Activated CD4-positive, alpha-beta memory T cell treated with anti-CD3 and anti-CD28 coated beads for 36 hours (primary cell): ENCODE data around the gene NDUFAF8. TPM values are rescaled to one million over a fixed set of nuclear protein-coding genes. Genes with fewer than 3 reads are reported as not detected.

ENCODE experiments used
- CTCF ChIA-PET: fragments of 350-600 bp; sonication (Branson Sonifier 250); formaldehyde crosslinking; loops from one replicate; lab custom pipeline; 2021; ENCODE audit warnings: antibody characterized with exemption, inconsistent platforms; lab: Charles Lee
- POLR2A ChIA-PET: fragments of 350-600 bp; sonication (Branson Sonifier 250); formaldehyde crosslinking; loops from one replicate; lab custom pipeline; 2021; ENCODE audit warnings: antibody characterized with exemption; lab: Charles Lee
- DNase-seq: peaks from one replicate; pipeline ENCODE4 v3.0.0-alpha.2; 2020
- H3K27ac Mint-ChIP-seq: one replicate; pipeline ENCODE4 v1.8.0; 2021; ENCODE audit warnings: mixed read lengths
- H3K27me3 Mint-ChIP-seq: one replicate; pipeline ENCODE4 v1.8.0; 2021; ENCODE audit warnings: mixed read lengths
- H3K36me3 Mint-ChIP-seq: one replicate; pipeline ENCODE4 v1.8.0; 2021; ENCODE audit warnings: mixed read lengths
- H3K4me1 Mint-ChIP-seq: one replicate; pipeline ENCODE4 v1.8.0; 2021; ENCODE audit warnings: low read depth, mixed read lengths
- H3K4me3 Mint-ChIP-seq: one replicate; pipeline ENCODE4 v1.8.0; 2021; ENCODE audit warnings: mild to moderate bottlenecking, mixed read lengths
- H3K9me3 Mint-ChIP-seq: one replicate; pipeline ENCODE4 v1.8.0; 2021; ENCODE audit warnings: mixed read lengths
- intact Hi-C: fragments of 100-400 bp; cut with micrococcal nuclease; formaldehyde crosslinking; loops from one replicate; pipeline ENCODE4 v1.15.1; 2023
- total RNA-seq, 2 experiments: library from RNA; stranded (reverse); gene quantifications; one replicate each; pipeline ENCODE4 v1.2.3, GENCODE V29; 2021

Gene NDUFAF8
- total RNA-seq, 2 experiments from 2014 or later = 49.8 to 55.9 TPM

DNA sequence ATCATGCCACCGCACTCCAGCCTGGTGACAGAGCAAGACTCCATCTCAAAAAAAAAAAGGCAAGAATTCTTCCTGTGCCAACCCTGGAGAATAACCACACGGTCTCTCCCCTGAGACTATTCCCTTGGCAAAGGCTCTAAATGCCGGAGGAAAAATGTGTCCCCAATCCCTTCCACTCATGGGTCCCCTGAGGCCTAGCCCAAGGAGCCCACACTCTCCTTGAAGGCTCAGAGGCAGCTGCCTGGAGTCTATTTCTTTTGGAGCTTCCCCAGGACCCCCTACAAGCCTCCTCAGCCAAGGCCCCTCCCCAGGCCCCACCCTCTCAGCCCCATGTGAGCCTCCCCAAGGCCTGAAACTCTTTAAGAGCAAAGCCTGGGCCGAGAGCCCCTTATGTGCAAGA lies 33.0 kb upstream of the NDUFAF8 start:
- ChIA-PET POLR2A (no interaction called here), CTCF (no interaction called here)
- Mint-ChIP-seq H3K27me3 (no peaks in the 10 kb centered on the region), H3K27ac (no peak overlapping the region), H3K4me3 (no peak overlapping the region), H3K36me3 (no peaks in the 10 kb centered on the region), H3K9me3 (no peaks in the 10 kb centered on the region), H3K4me1 (no peaks in the 10 kb centered on the region)
- no peak for DNase-seq
- intact Hi-C loops = no loop called here

- H3K27me3 Mint-ChIP-seq = no peaks in the 10 kb centered on the region
- H3K4me1 Mint-ChIP-seq = no peaks in the 10 kb centered on the region
- ChIA-PET POLR2A (no interaction called here), CTCF (no interaction called here)
- intact Hi-C loops = no loop called here
- H3K27ac Mint-ChIP-seq = no peak overlapping the region
- H3K36me3 Mint-ChIP-seq = no peaks in the 10 kb centered on the region
- H3K9me3 Mint-ChIP-seq = no peaks in the 10 kb centered on the region
- no peak overlapping the region for H3K4me3 Mint-ChIP-seq
- no peak for DNase-seq
Observed at GRCh38 chr17:81206657-81207056, 32.5 kb upstream of the NDUFAF8 start.

GRCh38 chr17:81207610-81208581 lies 31.2 kb upstream of the NDUFAF8 start:
- H3K36me3 Mint-ChIP-seq = no peaks in the 10 kb centered on the region
- no peak overlapping the region for H3K4me3 Mint-ChIP-seq
- POLR2A ChIA-PET = no interaction called here
- intact Hi-C loops = no loop called here
- H3K27me3 Mint-ChIP-seq = no peaks in the 10 kb centered on the region
- no peak for DNase-seq
- no peaks in the 10 kb centered on the region for H3K9me3 Mint-ChIP-seq
- H3K27ac Mint-ChIP-seq = no peak overlapping the region
- H3K4me1 Mint-ChIP-seq = no peaks in the 10 kb centered on the region
- CTCF ChIA-PET = no interaction called here

DNA sequence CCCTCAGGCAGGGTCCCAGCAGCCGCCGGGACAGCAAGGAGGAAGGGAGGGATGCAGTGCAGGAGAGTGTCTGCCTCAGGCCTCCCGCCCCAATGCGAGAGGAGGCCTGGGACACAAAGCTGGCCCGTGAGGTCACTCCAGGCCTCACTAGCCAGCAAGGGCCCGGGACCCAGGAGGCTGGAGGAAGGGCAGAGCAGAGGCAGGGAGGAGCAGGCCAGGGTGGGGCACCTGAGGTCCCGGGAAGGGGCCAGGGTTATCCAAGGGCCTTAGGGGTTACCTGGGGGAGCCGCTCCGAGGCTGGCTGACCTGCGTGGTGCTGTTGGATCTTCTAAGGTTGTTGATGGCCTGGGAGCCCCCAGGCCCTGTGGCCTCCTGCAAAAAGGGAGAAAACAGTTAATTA lies 30.5 kb upstream of the NDUFAF8 start:
- Mint-ChIP-seq H3K4me1 (no peaks in the 10 kb centered on the region), H3K27ac (no peak overlapping the region), H3K36me3 (no peaks in the 10 kb centered on the region), H3K4me3 (no peak overlapping the region), H3K27me3 (no peaks in the 10 kb centered on the region), H3K9me3 (no peaks in the 10 kb centered on the region)
- CTCF ChIA-PET = no interaction called here
- POLR2A ChIA-PET = no interaction called here
- no peak for DNase-seq
- intact Hi-C loops = no loop called here

DNA sequence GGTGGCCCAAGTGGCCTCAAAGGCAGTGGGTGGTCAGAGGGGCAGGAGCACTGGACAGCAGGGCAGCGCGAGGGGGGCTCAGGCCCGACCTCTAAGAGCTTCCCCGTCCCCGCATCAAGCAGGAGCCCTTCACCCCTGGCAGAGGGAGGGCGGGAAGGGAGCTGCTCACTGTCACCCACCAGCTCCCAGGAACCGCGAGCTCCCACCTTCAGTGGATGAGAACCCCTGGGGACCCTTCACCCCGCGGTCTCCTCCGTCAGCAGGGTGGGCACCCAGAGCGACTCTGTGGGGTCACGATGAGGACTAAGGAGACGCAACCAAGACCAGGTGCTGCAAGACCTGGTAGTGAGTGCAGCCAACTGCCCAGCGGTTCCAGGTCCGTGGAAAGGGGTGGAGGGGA lies 30.0 kb upstream of the NDUFAF8 start:
- no peak for DNase-seq
- Mint-ChIP-seq H3K9me3 (no peaks in the 10 kb centered on the region), H3K4me3 (no peak overlapping the region), H3K27me3 (no peaks in the 10 kb centered on the region), H3K4me1 (no peaks in the 10 kb centered on the region), H3K36me3 (no peaks in the 10 kb centered on the region), H3K27ac (no peak overlapping the region)
- ChIA-PET POLR2A (no interaction called here), CTCF (no interaction called here)
- intact Hi-C loops = no loop called here

DNA sequence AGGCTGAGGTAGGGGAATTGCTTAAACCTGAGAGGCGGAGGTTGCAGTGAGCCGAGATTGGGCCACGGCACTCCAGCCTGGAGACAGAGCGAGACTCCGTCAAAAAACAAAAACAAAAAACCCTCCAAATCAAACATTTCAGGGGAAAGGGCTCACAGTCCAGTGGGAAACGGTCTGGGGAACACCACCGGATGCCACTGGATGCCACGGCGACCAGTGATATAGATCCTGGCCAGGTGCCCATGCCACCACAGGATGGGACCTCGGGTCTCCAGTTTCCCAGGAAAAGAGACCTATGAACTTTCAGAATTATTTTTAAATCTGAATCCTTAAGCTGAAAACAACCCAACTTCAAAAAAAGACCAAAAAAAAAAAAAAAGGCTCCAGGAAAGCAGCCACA lies 28.7 kb upstream of the NDUFAF8 start:
- CTCF ChIA-PET = no interaction called here
- Mint-ChIP-seq H3K4me3 (no peak overlapping the region), H3K27ac (no peak overlapping the region), H3K27me3 (no peaks in the 10 kb centered on the region), H3K36me3 (no peaks in the 10 kb centered on the region), H3K4me1 (no peaks in the 10 kb centered on the region), H3K9me3 (no peaks in the 10 kb centered on the region)
- no peak for DNase-seq
- POLR2A ChIA-PET = no interaction called here
- intact Hi-C loops = no loop called here

- CTCF ChIA-PET = no interaction called here
- H3K4me3 Mint-ChIP-seq = no peak overlapping the region
- no peaks in the 10 kb centered on the region for H3K9me3 Mint-ChIP-seq
- DNase-seq = no peak
- intact Hi-C loops = no loop called here
- no peak overlapping the region for H3K27ac Mint-ChIP-seq
- POLR2A ChIA-PET = no interaction called here
- no peaks in the 10 kb centered on the region for H3K27me3 Mint-ChIP-seq
- H3K4me1 Mint-ChIP-seq = no peaks in the 10 kb centered on the region
- no peaks in the 10 kb centered on the region for H3K36me3 Mint-ChIP-seq
Observed at GRCh38 chr17:81210868-81211267, 28.2 kb upstream of the NDUFAF8 start.

GRCh38 chr17:81212365-81212764 lies 26.8 kb upstream of the NDUFAF8 start:
- no peak overlapping the region for H3K4me3 Mint-ChIP-seq
- no peaks in the 10 kb centered on the region for H3K4me1 Mint-ChIP-seq
- no peaks in the 10 kb centered on the region for H3K9me3 Mint-ChIP-seq
- no peak for DNase-seq
- CTCF ChIA-PET = no interaction called here
- intact Hi-C loops = no loop called here
- no peaks in the 10 kb centered on the region for H3K36me3 Mint-ChIP-seq
- H3K27ac Mint-ChIP-seq = no peak overlapping the region
- no peaks in the 10 kb centered on the region for H3K27me3 Mint-ChIP-seq
- POLR2A ChIA-PET = no interaction called here

GRCh38 chr17:81213978-81214377 lies 25.1 kb upstream of the NDUFAF8 start:
- CTCF ChIA-PET = no interaction called here

GRCh38 chr17:81217491-81217890 lies 21.6 kb upstream of the NDUFAF8 start:
- POLR2A ChIA-PET = no interaction called here
- Mint-ChIP-seq H3K36me3 (peaks cover 1% of the 10 kb centered on the region), H3K27me3 (no peaks in the 10 kb centered on the region), H3K9me3 (no peaks in the 10 kb centered on the region), H3K27ac (no peak overlapping the region), H3K4me3 (no peak overlapping the region), H3K4me1 (peaks cover 8% of the 10 kb centered on the region)
- intact Hi-C loops = no loop called here
- CTCF ChIA-PET = no interaction called here
- DNase-seq = no peak

More at GRCh38 chr17:81213978-81214377, 25.1 kb upstream of the NDUFAF8 start:
- Mint-ChIP-seq H3K27me3 (no peaks in the 10 kb centered on the region), H3K4me1 (no peaks in the 10 kb centered on the region), H3K27ac (no peak overlapping the region), H3K9me3 (no peaks in the 10 kb centered on the region), H3K4me3 (no peak overlapping the region), H3K36me3 (peaks cover under 1% of the 10 kb centered on the region)
- no peak for DNase-seq
- intact Hi-C loops = no loop called here
- POLR2A ChIA-PET = no interaction called here

GRCh38 chr17:81218459-81218858 lies 20.7 kb upstream of the NDUFAF8 start:
- CTCF ChIA-PET = no interaction called here
- Mint-ChIP-seq H3K27ac (no peak overlapping the region), H3K4me1 (peaks cover 10% of the 10 kb centered on the region), H3K4me3 (no peak overlapping the region), H3K9me3 (no peaks in the 10 kb centered on the region), H3K36me3 (peaks cover 1% of the 10 kb centered on the region), H3K27me3 (no peaks in the 10 kb centered on the region)
- intact Hi-C loops = no loop called here
- POLR2A ChIA-PET = no interaction called here
- no peak for DNase-seq

DNA sequence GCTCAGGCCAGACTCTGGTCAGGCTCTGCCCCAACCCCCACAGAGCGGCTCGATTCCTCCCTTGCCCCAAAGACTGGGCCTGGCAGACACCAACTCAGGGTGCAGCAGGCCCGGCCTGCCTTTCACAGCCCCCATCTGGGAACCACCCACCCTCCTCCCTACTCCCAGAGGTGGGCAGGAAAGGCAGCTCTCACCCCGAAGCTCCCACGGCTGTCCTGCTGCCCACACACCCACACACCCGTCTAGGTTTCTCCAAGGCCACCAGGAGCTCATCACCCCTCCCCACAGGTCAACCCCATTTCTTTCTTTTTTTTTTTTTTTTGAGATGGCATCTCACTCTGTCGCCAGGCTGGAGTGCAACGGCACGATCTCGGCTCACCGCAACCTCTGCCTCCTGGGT lies 20.1 kb upstream of the NDUFAF8 start:
- intact Hi-C loops = no loop called here
- Mint-ChIP-seq H3K4me3 (no peak overlapping the region), H3K27ac (no peak overlapping the region)

More for the DNA sequence above, 20.1 kb upstream of the NDUFAF8 start:
- no peaks in the 10 kb centered on the region for H3K27me3 Mint-ChIP-seq
- no peaks in the 10 kb centered on the region for H3K9me3 Mint-ChIP-seq
- ChIA-PET POLR2A (no interaction called here), CTCF (no interaction called here)
- H3K36me3 Mint-ChIP-seq = peaks cover 1% of the 10 kb centered on the region
- DNase-seq = no peak
- peaks cover 16% of the 10 kb centered on the region for H3K4me1 Mint-ChIP-seq
